ENCODE results near the gene KCNQ5.

The KCNQ5 gene

GRCh38 chr6:73027691-73028090 is 405.8 kb downstream of the KCNQ5 start:
- DNase-seq = no peak

GRCh38 chr6:73028124-73028766 is 406.4 kb downstream of the KCNQ5 start:
- DNase-seq = no peak

- DNase-seq = no peak
Observed at GRCh38 chr6:73028893-73029450, 407.1 kb downstream of the KCNQ5 start.

GRCh38 chr6:73030257-73030656 is 408.4 kb downstream of the KCNQ5 start:
- no peak for DNase-seq

- no peak for DNase-seq
Observed at GRCh38 chr6:73030791-73031782, 409.2 kb downstream of the KCNQ5 start.

GRCh38 chr6:73032586-73032985 is 410.7 kb downstream of the KCNQ5 start:
- DNase-seq = no peak

GRCh38 chr6:73036689-73037088 is 414.8 kb downstream of the KCNQ5 start:
- DNase-seq = no peak

- no peak for DNase-seq
Observed at GRCh38 chr6:73041051-73041450, 419.2 kb downstream of the KCNQ5 start.

- DNase-seq = no peak
Observed at GRCh38 chr6:73042892-73043291, 421.0 kb downstream of the KCNQ5 start.

- DNase-seq = no peak
Observed at GRCh38 chr6:73043446-73043845, 421.6 kb downstream of the KCNQ5 start.

- no peak for DNase-seq
Observed at GRCh38 chr6:73045609-73046008, 423.7 kb downstream of the KCNQ5 start.

GRCh38 chr6:73047801-73048200 is 425.9 kb downstream of the KCNQ5 start:
- DNase-seq = no peak

- no peak for DNase-seq
Observed at GRCh38 chr6:73049971-73050594, 428.2 kb downstream of the KCNQ5 start.

- no peak for DNase-seq
Observed at GRCh38 chr6:73050706-73051105, 428.8 kb downstream of the KCNQ5 start.

- DNase-seq = no peak
Observed at GRCh38 chr6:73051147-73051546, 429.3 kb downstream of the KCNQ5 start.

- no peak for DNase-seq
Observed at GRCh38 chr6:73054958-73055357, 433.1 kb downstream of the KCNQ5 start.

GRCh38 chr6:73058736-73059135 is 436.9 kb downstream of the KCNQ5 start:
- no peak for DNase-seq

- no peak for DNase-seq
Observed at GRCh38 chr6:73062130-73062529, 440.3 kb downstream of the KCNQ5 start.

GRCh38 chr6:73062837-73063236 is 441.0 kb downstream of the KCNQ5 start:
- no peak for DNase-seq

- no peak for DNase-seq
Observed at GRCh38 chr6:73064266-73064665, 442.4 kb downstream of the KCNQ5 start.

GRCh38 chr6:73073238-73073637 is 451.4 kb downstream of the KCNQ5 start:
- no peak for DNase-seq

- no peak for DNase-seq
Observed at GRCh38 chr6:73074175-73074574, 452.3 kb downstream of the KCNQ5 start.
